CD1c-positive myeloid dendritic cell (primary cell): ENCODE data around the gene TNFAIP8L3.
A peak's percentile ranks its signal among the peaks of the same experiment; 100 is the strongest.

Source experiments
- DNase-seq: peaks from one replicate; pipeline ENCODE4 v3.0.0-alpha.2; 2016; ENCODE audit errors: extremely low spot score

TNFAIP8L3 gene

GRCh38 chr15:51117270-51117669 is 22.6 kb upstream of the TNFAIP8L3 start:
- DNase-seq = no peak

- no peak for DNase-seq
Measured at GRCh38 chr15:51114437-51115119, 19.9 kb upstream of the TNFAIP8L3 start.

- DNase-seq = no peak
Measured at GRCh38 chr15:51112078-51112477, 17.4 kb upstream of the TNFAIP8L3 start.

- no peak for DNase-seq
Measured at GRCh38 chr15:51111061-51111460, 16.4 kb upstream of the TNFAIP8L3 start.

- no peak for DNase-seq
Measured at GRCh38 chr15:51110171-51110570, 15.5 kb upstream of the TNFAIP8L3 start.

- DNase-seq = no peak
Measured at GRCh38 chr15:51108933-51109550, 14.3 kb upstream of the TNFAIP8L3 start.

- no peak for DNase-seq
Measured at GRCh38 chr15:51107612-51108011, 12.9 kb upstream of the TNFAIP8L3 start.

- DNase-seq = no peak
Measured at GRCh38 chr15:51106481-51106880, 11.8 kb upstream of the TNFAIP8L3 start.

- no peak for DNase-seq
Measured at GRCh38 chr15:51105430-51106016, 10.8 kb upstream of the TNFAIP8L3 start.

GRCh38 chr15:51104512-51104911 is 9.8 kb upstream of the TNFAIP8L3 start:
- no peak for DNase-seq

GRCh38 chr15:51103330-51103729 is 8.6 kb upstream of the TNFAIP8L3 start:
- no peak for DNase-seq

GRCh38 chr15:51100785-51101489 is 6.2 kb upstream of the TNFAIP8L3 start:
- DNase-seq = no peak

GRCh38 chr15:51099185-51099584 is 4.5 kb upstream of the TNFAIP8L3 start:
- no peak for DNase-seq

GRCh38 chr15:51098331-51098619 is 3.6 kb upstream of the TNFAIP8L3 start:
- DNase-seq = no peak

- peak; percentile 85 for DNase-seq
Measured at GRCh38 chr15:51097553-51098330, 3.0 kb upstream of the TNFAIP8L3 start.

GRCh38 chr15:51096976-51097375 is 2.3 kb upstream of the TNFAIP8L3 start:
- peak; percentile 33 for DNase-seq

GRCh38 chr15:51095681-51096331 is 1.1 kb upstream of the TNFAIP8L3 start:
- no peak for DNase-seq

- DNase-seq = peak; percentile 29
Measured at GRCh38 chr15:51093839-51094605, 684 bp downstream of the TNFAIP8L3 start.

GRCh38 chr15:51093488-51093838 is 1.2 kb downstream of the TNFAIP8L3 start:
- no peak for DNase-seq

- peak; percentile 48 for DNase-seq
Measured at GRCh38 chr15:51092480-51093040, 2.1 kb downstream of the TNFAIP8L3 start.

- no peak for DNase-seq
Measured at GRCh38 chr15:51090753-51091152, 4.0 kb downstream of the TNFAIP8L3 start.
